ENCODE data around the gene ALG1.
A peak's percentile ranks its signal among the peaks of the same experiment; 100 is the strongest.
"Not testable (repeated sequence)": the region's sequence is repeated elsewhere in the genome, so short reads cannot be mapped to it uniquely, and the experiment has no call there.

Gene ALG1, protein sequence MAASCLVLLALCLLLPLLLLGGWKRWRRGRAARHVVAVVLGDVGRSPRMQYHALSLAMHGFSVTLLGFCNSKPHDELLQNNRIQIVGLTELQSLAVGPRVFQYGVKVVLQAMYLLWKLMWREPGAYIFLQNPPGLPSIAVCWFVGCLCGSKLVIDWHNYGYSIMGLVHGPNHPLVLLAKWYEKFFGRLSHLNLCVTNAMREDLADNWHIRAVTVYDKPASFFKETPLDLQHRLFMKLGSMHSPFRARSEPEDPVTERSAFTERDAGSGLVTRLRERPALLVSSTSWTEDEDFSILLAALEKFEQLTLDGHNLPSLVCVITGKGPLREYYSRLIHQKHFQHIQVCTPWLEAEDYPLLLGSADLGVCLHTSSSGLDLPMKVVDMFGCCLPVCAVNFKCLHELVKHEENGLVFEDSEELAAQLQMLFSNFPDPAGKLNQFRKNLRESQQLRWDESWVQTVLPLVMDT

DNA sequence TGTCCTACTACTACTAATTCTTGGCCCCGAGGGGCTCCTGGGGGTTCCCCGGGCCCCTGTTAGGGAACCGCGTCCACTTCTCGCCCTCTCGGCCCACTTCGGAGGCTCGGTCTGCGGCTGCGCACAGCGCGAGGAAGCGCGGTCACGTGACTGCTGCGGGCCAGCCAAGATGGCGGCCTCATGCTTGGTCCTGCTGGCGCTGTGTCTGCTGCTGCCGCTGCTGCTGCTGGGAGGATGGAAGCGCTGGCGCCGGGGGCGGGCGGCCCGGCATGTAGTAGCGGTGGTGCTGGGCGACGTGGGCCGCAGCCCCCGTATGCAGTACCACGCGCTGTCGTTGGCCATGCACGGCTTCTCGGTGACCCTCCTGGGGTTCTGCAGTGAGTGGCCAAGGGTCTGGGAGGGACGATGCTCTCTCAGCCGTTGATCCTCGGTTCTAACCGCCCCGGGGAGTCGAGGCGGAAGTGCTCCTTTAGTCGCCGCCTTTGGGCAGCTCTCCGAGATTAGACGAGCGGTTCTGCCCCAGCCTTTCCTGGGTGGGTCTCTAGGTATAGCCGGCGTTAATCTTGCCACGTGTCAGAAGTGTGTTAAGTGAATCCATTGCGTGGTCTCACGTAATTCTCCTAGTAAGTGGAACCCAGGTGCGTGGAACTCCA is at the start of gene ALG1:
TSS of gene ALG1 (plus strand) at position 163 of the 653 bp plus-strand sequence. CDS start at position 170, 7 bp downstream.
- peak; percentile 88 for DNase-seq

DNA sequence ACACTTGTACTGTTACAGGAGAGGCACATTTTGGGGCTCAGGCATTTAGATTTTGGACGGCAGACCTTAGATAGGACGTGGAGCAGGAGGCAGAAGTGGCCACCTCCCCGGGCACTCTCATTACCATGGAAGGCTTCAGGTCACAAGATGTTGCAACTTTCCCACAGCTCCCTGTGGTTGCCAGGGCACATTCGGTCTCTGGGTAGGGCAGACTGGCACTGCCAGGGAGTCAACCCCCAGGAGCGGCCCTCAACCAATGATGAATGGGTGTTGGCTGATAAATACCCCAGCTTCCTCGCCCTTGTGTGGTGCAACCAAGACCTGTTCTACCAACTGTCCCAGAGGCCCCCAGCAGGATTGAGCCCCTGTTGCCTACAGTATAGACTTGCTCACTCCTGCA is 49.1 kb upstream of the ALG1 start:
- DNase-seq = no peak

DNA sequence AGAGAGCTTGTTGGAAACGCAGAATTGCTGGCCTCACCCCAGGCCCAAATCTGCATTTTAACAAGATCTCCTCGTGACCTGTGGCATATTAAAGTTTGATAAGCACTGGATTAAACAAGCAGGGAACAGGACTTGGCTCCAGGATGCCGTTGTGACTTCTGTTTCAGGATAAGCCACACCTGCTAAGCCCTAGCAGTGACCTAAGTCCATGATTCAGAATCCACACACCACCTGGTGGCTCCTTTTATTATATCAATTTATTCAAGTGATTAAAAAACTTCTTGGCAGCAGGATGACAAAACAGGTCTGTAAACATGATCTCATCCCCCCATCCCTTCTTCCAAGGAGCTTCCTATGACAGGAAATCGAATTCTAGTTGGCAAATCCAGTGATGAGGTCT is 47.0 kb upstream of the ALG1 start:
- peak; percentile 76 for DNase-seq

DNA sequence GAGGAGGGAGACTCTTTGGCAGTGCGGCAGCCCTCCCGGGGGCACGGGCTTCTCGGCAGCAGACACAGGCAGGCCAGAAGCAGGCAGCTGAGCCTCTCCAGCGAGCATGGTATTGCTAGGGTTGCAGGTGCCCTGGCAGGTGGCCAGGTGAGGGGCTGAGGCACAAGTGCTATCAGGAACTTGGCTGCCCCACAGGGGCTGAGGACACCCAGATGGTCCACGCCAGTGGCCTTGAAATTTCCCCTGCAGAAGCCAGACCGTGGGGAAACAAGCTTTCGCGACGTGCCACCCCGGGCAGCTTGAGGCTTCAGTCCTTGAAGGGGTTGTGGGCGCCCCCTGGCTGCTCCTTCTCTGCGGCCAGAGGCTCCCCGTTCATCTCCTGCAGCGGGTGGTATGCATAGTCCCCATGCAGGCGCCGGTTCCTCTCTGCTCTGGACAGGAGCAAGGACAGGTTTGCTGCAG is 46.4 kb upstream of the ALG1 start:
- DNase-seq = peak; percentile 61

DNA sequence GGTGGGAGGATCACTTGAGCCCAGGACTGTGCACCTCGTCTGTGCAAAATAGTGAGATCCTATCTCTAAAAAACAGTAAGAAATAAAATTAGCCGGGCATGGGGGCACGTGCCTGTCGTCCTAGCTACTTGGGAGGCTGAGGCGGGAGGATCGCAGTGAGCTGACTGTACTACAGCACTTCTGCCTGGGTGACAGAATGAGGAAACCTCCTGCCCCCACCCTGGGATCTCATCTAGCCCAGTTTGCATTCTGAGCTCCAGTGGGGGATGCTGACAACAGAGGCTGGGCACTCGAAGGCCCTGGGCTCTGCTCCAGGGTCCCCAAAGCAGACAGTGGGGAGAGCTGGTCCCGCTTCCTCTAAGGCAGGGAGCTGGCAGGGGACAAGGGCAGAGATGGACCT is 45.0 kb upstream of the ALG1 start:
- DNase-seq = no peak

DNA sequence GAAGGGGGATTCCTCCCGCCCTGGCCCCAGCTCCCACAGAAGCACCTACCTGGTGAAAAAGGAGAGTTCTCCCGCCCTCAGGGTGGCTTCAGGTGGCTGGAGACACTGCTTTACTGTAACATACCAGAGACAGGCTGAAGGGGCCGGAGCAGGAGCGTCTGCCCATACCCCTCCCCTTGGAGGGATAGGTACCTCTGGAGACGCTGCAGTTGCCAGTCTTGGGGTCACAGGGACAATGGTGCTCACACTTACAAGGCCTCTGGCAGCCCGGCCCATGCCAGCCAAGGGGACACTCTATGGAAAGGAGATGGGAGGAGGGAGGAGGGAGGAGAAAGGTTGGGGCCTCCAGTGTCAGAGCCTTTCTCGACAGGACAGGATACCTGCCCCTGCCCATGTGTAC is 44.6 kb upstream of the ALG1 start:
- DNase-seq = no peak

DNA sequence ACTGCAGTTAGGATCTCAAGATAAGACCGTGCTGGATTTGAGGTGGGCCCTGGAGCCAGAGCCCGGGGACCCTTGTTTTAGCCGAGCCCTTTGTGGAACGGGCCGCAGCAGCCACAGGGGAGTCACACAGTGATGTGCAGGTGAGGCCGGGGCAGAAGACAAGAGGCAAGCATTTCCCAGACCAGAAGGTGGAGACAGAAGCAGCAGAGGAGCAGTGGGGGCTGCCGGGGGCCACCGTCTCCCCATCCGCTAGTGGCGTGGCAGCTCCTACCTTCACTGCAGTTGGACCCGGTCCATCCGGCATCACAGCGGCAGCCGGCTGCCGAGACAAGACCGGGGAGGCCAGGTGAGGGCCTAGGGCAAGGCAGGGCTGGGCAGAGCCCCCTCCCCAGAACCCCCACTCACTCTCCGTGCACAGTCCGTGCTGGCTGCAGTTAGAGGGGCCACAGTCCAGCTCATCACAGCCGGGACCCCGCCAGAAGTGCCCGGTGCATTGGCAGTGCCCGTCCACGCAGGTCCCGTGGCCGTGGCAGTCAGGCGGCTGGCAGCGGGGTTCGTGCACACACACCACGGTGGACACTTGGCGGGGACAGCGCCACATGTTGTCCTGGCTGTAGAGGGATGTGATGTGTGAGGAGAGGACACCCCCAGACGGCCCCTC is 43.9 kb upstream of the ALG1 start:
- DNase-seq = no peak

DNA sequence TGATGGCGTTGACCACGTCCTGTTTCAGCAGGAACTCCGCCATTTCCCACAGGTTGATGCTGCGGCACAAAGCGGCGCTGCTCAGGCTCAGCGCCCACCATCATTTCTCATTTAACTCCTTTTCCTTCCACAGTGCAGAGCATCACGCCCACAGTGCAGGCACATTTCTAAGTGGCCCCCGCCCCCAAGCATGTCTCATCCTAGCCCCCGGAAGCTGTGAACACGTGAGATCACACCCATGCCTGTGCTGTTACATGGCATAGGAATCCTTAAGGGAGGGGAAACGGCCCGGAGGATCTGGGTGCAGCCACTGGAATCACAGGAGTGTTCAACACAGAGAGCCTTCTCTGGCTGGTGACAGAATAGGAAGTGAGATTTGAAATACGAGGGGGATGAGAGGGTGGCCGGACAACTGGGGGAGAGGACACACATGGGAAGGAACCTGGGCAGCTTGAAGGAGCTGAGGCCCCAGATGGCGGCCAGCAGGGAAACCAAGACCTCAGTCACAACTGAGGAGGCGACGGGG is 42.6 kb upstream of the ALG1 start:
- no peak for DNase-seq

DNA sequence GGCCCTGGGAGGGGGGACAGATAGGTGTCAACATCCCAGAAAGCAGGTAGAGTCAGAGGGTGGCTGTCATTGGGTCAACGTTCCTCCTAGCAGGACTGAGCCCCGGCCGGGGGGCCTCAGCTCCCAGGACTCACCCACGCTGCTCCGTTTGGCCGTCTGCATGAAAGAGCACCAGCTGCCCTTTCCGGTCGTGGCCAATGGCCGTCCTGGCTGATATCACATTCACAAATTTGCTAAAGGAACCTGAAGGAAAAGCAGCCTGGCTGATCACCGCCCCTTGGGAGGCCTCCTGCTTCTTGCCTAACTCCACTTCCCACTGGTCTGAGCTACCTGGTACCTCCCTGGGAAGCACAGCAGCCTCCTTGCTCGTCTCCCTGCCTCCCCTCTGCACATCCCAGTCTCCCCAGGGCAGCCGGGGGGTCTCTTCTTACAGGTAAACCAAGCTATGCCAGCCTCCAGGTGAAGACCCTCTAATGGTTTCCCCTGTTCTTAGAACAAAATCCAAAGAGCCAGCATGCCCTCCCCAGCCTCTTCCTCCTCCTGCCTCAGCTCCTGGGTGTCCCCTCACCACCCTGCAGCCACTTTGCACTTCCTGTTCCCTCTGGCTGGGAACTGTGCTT is 41.3 kb upstream of the ALG1 start:
- DNase-seq = no peak

DNA sequence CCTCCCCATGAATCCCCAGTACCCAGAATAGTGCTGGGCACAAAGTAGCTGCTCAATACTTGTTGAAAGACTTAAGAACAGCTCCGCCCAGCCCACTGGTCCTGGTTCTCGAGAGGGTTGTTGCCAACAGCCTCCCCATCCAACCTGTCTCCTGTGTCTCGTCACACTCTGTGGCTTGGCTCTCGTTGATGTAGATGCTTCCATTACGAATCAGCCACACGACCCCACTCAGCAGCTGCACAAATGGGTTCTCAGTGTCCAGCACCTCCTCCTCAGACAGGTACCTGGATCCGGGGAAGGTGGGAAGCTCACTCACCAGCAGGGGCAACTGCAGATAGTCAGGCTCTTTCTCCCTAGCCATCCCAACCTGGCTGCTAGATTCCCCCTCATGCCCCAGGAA is 40.0 kb upstream of the ALG1 start:
- DNase-seq = no peak

DNA sequence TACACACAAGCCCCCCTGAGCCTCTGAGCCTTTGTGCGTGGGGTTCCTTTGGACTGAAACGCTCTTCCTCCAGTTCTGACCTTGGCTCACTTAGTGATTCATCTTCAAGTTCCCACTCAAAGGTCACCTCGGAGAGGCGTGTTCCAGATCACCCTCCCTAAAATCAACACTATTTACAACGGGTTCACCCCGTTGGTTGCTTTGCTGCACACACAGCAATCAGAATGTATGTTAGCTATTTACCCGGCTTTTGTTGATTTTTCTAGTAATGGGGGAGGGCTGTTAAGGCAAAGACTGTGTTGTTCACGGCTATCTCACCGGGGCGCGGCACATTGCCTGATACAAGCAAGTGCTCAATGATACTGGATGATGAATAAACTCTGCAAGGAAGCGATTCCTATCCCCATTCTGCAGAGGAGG is 38.9 kb upstream of the ALG1 start:
- DNase-seq = peak; percentile 37

DNA sequence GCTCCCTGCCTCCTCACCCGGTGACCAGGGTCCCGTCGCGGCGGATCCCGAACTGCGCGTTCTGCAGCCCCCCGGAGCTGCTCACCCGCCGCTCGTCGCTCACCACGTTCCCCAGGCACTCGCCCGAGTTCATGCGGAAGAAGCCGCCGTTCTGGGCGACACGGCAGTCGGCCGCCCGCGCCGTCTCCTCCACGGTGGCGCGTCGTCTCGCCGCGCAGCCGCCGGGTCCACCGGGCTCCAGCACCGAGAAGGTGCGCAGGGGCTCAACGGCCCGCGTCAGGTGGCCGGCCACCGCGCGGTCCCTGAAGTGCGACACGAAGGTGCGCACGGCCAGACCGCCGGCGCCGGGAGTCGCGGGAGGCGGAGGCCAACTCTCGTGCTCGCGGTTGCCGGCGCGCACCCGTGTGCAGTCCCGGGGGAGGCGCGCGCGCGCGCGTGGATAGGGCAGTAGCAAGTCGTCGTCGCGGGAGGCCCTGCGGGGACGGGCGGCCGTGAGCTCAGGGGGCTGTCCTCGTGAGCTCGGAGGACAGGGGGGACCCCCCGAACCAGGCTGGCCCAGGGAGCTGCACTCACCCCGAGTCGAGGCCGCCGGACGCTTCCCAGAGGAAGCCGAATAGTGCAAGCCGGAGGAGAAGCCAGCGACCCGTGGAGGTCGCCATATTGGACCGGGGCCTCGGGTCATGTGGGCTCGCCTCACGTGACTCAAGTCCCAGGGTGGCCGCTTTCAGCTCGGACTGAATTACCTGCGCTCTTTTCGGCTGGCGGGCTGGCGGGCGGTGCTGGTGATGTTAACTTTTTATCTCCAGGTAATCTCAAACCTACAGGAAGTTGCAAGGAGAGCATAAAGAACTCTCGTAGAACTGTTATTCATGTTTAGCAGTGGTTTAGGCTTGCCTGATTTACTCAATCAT is 38.1 kb upstream of the ALG1 start, which contains the start of gene NAGPA:
TSS of gene NAGPA (minus strand) at position 680 of the 911 bp plus-strand sequence. CDS start at position 659, 21 bp downstream.
- peak; percentile 89 for DNase-seq

DNA sequence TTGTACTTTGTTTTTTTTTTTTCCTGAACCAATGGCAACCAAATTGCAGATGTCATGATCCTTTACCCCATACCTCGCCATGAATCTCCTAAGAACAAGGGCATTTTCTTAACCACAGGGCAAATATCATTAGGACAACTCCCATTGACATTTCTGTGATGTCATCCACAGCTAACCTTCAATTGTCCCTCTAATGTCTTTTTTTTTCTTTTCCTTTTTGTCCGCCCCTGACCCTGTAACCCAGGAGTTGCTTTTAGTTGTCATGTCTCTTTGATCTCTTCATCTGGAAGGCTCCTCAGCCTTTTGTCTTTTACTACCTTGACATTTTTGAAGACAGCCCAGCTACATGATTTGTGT is 37.5 kb upstream of the ALG1 start:
- DNase-seq = no peak

DNA sequence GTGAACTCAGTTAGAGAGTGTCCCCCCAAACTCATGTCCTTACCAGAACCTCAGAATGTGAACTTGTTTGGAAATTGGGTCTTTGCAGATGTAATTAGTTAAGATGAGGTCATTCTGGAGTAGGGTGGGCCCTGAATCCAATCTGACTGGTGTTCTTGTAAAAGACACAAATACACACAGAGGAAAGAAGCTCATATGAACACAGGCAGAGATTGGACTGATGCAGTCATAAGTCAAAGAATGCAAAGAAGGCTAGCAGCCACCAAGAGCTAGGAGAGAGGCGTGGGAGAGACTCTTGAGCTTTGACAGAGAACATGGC is 35.8 kb upstream of the ALG1 start:
- no peak for DNase-seq

DNA sequence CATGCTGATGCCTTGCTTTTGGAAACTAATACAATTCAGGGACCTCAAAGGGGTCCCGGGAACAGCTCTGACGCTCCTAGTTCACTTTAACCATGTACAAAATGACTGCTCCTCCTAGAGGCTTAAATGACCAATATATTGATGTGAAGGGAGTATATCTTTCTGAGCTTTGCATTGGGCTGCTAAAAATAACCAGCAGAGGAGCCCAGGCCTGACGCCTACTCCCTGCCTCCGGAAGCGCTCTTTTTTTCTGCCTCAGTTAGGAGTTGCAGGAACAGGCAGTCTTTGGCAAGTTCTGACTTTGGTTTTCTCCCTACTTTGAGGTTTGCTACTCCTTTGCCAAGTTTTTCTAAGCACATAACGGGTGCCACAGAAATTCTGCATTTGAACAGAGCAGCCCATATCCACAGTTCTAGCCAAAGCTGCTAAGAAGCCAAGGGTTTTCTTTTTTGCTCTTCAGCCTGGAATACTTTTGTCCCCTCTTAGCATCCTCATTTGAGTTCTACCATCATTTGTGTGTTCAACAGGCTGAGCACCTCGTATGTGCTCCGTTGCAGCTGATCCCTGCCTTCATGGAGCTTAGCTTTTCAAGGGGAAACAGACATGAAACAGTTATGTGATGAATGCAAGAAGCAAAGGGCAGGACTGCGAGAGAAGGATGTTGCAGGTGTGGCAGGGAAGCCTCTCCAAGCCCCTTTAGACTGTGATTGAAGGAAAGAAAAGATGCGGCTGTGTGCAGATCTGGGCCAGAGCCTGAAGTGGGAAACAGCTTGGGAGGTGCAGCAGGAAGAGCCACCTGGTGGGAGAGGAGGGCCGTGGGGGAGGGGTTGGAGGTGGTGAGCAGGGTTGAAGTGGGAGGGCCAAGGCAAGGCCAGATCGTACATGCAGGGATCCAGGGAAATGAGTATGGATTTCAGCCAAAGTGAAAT is 35.2 kb upstream of the ALG1 start:
- DNase-seq = no peak

DNA sequence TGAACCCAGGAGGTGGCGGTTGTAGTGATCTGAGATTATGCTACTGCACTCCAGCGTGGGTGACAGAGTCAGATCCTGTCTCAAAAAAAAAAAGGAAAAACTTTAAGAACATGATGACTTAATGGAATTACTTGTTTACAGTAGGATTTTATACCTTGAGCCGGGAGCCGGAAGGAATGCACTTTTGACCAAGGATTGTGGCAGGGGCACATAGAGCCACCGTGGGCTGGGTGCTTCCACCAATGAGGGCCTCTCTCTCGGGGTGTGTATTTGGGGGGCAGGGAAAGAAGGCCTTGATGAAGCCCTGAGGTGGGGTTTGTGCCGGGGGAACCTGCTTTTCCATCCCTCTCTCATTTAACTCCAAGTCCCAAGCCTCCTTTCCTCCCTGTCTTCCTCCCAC is 31.2 kb upstream of the ALG1 start:
- DNase-seq = no peak

DNA sequence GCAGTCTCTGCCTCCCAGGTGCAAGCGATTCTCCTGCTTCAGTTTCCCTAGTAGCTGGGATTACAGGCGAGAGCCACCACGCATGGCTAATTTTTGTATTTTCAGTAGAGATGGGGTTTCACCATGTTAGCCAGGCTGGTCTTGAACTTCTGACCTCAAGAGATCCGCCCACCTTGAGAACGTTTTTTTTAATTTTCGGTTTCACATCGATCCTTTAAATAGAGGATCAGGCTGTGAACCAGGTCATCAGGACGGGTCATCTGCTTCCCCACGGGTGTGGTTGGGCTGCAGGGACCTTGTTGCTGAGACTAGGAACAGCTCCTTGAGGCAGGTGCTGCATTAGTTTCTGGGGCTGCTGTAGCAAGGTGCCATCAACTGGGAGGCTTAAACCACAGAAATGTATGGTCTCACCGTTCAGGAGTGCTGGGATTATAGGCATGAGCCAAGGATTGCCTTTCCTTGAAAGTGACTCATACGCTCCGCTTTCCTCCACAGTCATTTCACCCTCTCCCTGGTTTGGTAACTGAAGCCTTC is 30.0 kb upstream of the ALG1 start:
- peak; percentile 19 for DNase-seq

DNA sequence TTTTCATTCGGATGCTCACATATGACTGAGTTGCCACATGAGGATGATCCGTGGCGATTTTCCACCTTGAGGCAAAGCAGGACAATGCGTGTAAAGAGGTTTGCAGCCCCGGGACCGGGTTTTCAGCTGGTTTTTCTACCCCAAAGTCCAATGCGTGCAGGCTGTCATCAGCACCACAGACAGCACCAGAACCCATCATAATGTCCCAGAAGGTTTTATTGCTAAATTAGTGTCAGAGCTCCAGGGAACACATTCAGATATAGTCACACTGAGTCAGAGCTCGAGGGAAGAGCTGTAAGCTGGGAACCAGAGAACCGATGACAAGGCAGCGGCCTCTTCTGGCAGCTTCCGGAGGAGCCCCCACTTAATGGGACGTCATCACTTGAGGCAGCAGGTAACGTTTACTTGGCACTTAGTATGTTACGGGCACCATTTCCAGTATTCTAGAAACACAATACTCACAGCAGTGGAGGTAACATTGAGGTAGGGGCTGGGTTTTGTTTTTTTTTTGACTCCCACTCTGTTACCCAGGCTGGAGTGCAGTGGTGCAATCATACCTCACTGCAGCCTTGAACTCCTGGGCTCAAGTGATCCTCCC is 29.0 kb upstream of the ALG1 start:
- peak; percentile 66 for DNase-seq

DNA sequence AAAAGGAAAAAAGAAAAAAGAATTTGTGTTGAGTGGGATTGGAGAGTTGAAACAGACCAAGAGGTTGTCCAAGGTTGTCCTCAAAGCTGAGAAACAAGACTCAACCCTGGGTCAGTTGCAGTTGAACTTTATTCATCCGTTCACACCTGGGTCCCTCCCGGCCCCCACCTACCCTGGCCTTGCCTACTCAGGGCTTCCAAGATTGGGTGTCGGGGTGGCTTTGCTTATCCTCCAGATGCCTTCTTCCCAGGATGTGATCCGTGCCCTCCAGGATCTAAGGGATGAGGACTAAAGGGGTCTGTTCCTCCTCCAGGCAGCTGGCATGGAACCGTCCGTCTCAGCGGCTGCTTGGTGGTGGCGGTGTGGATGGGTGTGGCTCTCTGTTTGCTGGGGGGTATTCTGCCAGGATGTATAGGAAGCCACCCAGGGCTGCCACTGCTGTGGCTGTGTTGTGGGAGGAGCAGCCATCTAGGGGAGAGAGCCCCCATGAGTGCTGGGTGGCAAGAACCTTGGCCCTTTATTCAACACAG is 27.6 kb upstream of the ALG1 start:
- no peak for DNase-seq

DNA sequence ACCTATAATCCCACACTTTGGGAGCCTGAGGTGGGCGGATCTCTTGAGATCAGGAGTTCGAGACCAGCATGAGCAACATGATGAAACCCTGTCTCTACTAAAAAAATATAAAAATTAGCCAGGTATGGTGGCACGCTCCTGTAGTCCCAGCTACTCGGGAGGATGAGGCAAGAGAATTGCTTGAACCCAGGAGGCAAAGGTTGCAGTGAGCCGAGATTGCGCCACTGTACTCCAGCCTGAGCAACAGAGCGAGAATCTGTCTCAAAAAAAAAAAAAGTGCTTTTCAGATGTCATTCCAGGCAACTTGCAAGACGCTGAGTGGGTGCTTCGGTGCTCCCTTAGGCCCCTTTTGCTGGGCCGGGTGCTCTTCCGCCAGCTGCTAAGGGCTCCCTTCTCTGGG is 27.1 kb upstream of the ALG1 start:
- DNase-seq = not testable (repeated sequence)
